K562 (cell line): ENCODE results near the gene CHRDL2.

Experiments
- CBX3 ChIP-seq, 2 experiments: IDR thresholded peaks; 1 replicate in 1 of 2; 2 replicates in 1 of 2; pipeline ENCODE4 v1.6.1; 2012; ENCODE audit warnings: inconsistent platforms in 2 of 2, low read length in 2 of 2, borderline replicate concordance in 1 of 2, control low read depth in 1 of 2
- EZH2 ChIP-seq: IDR thresholded peaks from 2 replicates; pipeline ENCODE4 v1.6.1; 2012; ENCODE audit warnings: low read depth, mild to moderate bottlenecking, inconsistent platforms, low read length, borderline replicate concordance
- POLR2AphosphoS2 ChIP-seq: IDR thresholded peaks from 2 replicates; pipeline ENCODE4 v1.6.1; 2012; ENCODE audit warnings: low read length, improper control_type of control experiment
- POLR2AphosphoS5 ChIP-seq: IDR thresholded peaks from 2 replicates; pipeline ENCODE4 v1.6.1; 2011; ENCODE audit warnings: mild to moderate bottlenecking, low read depth, low read length, moderate library complexity; ENCODE audit not compliant: control insufficient read depth, insufficient read depth
- RNF2 ChIP-seq: sonication (generic); IDR thresholded peaks from 2 replicates; pipeline ENCODE4 v1.6.1; 2016
- SIN3B ChIP-seq: fragments of 450-650 bp; IDR thresholded peaks from 2 replicates; pipeline ENCODE4 v1.6.1; 2017; ENCODE audit warnings: low read depth, mild to moderate bottlenecking, moderate library complexity
- TAF1 ChIP-seq: IDR thresholded peaks from 2 replicates; pipeline ENCODE4 v1.6.1; 2011; ENCODE audit warnings: mild to moderate bottlenecking, low read length, moderate library complexity; ENCODE audit not compliant: insufficient read depth, control insufficient read depth, severe bottlenecking; ENCODE audit errors: extremely low read depth
- TARDBP ChIP-seq: fragments of 450-650 bp; IDR thresholded peaks from 2 replicates; pipeline ENCODE4 v1.6.1; 2016
- TOE1 ChIP-seq, 2 experiments: fragments of 450-650 bp in 1 of 2; sonication (generic) in 1 of 2; formaldehyde crosslinking in 1 of 2; IDR thresholded peaks; 2 replicates each; pipeline versions ENCODE4 v1.7.1 to v1.8.0; 2016 to 2022; ENCODE audit warnings: borderline replicate concordance in 2 of 2, mild to moderate bottlenecking in 2 of 2, antibody characterized with exemption in 1 of 2, inconsistent platforms in 1 of 2, low read depth in 1 of 2, missing genetic modification reagents in 1 of 2, moderate library complexity in 1 of 2
- ZNF253 ChIP-seq: fragments of 250-450 bp; sonication (Bioruptor Pico); conservative IDR thresholded peaks from 2 replicates; pipeline ENCODE4 v1.6.1; 2021; ENCODE audit warnings: mild to moderate bottlenecking
- ZNF324 ChIP-seq: fragments of 250-450 bp; sonication (Bioruptor Pico); IDR thresholded peaks from 2 replicates; pipeline ENCODE4 v1.4.0; 2020; ENCODE audit warnings: mild to moderate bottlenecking
- TF ChIP-seq, protein P1 (sequence below), 3 experiments: IDR thresholded peaks in 2 of 3; conservative IDR thresholded peaks in 1 of 3; 2 replicates each; pipeline ENCODE4 v1.5.1; 2011 to 2012; ENCODE audit warnings: low read length in 3 of 3, mild to moderate bottlenecking in 3 of 3, control low read depth in 2 of 3, improper control_type of control experiment in 1 of 3, inconsistent platforms in 1 of 3, low read depth in 1 of 3, mixed read lengths in 1 of 3, moderate library complexity in 1 of 3; ENCODE audit not compliant: insufficient read depth in 2 of 3

DNA sequence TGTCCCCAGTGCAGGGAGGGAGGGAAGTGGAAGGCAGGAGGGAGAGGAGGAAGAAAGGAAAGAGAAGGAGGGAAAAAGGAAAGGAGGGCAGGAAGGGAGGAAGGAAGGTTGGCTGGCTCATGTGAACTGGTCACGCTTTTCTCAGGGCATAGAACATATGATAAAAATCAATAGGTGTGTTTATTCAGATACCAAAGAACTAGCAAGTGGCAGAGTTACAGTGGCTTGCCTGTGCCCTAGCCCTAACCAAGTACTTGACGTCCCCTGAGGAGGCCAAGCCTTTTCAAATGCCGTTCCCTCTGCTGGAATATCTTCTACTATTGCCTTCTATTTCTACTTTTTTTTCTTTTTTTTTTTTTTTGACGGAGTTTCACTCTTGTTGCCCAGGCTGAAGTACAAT is 33.5 kb downstream of the CHRDL2 start:
- TF ChIP-seq CBX3 (IDR thresholded peaks at IDR 0.05; ENCODE audit: borderline replicate concordance in 1 of 2, low read length in 2 of 2) (no peak), TAF1 (no peak), POLR2AphosphoS2 (no peak), SIN3B (no peak), TOE1 (IDR thresholded peaks at IDR 0.05; ENCODE audit: borderline replicate concordance) (no peak), TOE1 (CRISPR knock-in tag; IDR thresholded peaks at IDR 0.05; ENCODE audit: borderline replicate concordance, low read depth) (no peak), EZH2 (no peak), RNF2 (no peak), ZNF253 (no peak), POLR2AphosphoS5 (no peak), ZNF324 (CRISPR knock-in tag) (no peak), TARDBP (no peak)
- TF ChIP-seq, protein P1, sequence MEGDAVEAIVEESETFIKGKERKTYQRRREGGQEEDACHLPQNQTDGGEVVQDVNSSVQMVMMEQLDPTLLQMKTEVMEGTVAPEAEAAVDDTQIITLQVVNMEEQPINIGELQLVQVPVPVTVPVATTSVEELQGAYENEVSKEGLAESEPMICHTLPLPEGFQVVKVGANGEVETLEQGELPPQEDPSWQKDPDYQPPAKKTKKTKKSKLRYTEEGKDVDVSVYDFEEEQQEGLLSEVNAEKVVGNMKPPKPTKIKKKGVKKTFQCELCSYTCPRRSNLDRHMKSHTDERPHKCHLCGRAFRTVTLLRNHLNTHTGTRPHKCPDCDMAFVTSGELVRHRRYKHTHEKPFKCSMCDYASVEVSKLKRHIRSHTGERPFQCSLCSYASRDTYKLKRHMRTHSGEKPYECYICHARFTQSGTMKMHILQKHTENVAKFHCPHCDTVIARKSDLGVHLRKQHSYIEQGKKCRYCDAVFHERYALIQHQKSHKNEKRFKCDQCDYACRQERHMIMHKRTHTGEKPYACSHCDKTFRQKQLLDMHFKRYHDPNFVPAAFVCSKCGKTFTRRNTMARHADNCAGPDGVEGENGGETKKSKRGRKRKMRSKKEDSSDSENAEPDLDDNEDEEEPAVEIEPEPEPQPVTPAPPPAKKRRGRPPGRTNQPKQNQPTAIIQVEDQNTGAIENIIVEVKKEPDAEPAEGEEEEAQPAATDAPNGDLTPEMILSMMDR (IDR thresholded peaks at IDR 0.05 in 2 of 3, conservative IDR thresholded peaks at IDR 0.05 in 1 of 3; ENCODE audit: insufficient read depth in 2 of 3, low read depth in 1 of 3, low read length in 3 of 3) = no peak
